Nephron progenitor cell (in vitro differentiated cells): ENCODE measurements around the gene WDPCP.

Experiments
- DNase-seq: peaks from one replicate; pipeline ENCODE4 v3.0.0; 2021
- H3K27ac Mint-ChIP-seq: 2 replicates; pipeline ENCODE4 v1.8.0; 2021; ENCODE audit warnings: mild to moderate bottlenecking, moderate library complexity, mixed read lengths
- H3K27me3 Mint-ChIP-seq: 2 replicates; pipeline ENCODE4 v1.8.0; 2021; ENCODE audit warnings: mild to moderate bottlenecking, low read depth, mixed read lengths; ENCODE audit not compliant: poor library complexity
- H3K36me3 Mint-ChIP-seq: 2 replicates; pipeline ENCODE4 v1.8.0; 2021; ENCODE audit warnings: low read depth, mixed read lengths
- H3K4me1 Mint-ChIP-seq: 2 replicates; pipeline ENCODE4 v1.8.0; 2021; ENCODE audit warnings: mixed read lengths
- H3K4me3 Mint-ChIP-seq: 2 replicates; pipeline ENCODE4 v1.8.0; 2021; ENCODE audit warnings: mild to moderate bottlenecking, moderate library complexity, mixed read lengths
- H3K9me3 Mint-ChIP-seq: 2 replicates; pipeline ENCODE4 v1.8.0; 2021; ENCODE audit warnings: mild to moderate bottlenecking, moderate library complexity, mixed read lengths
- CTCF ChIP-seq: fragments of 200-600 bp; sonication (generic); IDR thresholded peaks from 2 replicates; pipeline ENCODE4 v1.5.0; 2021; ENCODE audit warnings: antibody characterized with exemption

Gene WDPCP

DNA sequence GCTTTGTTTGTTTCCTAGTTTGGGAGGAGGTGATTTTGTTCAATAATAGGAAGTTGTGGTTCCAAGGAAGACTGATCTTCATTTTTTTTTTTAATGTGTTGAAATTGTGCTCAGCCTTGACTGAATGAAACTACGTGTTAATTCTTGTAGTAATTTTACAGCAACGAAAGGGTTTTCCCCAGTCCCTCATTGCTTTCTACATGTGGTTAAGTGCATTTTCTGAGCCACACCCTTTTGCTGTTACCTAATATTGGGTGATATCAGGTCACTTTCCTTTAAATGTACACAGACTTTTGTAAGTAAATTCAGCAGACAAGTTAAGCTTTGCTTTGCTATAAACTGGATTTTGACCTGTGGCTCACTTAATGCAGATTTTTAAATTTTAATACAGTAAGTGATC lies 464.1 kb downstream of the WDPCP start:
- Mint-ChIP-seq H3K4me3 (no peak overlapping the region), H3K36me3 (no peaks in the 10 kb centered on the region), H3K9me3 (no peaks in the 10 kb centered on the region), H3K4me1 (no peaks in the 10 kb centered on the region), H3K27me3 (peaks cover 7% of the 10 kb centered on the region), H3K27ac (no peak overlapping the region)
- DNase-seq = no peak
- no peak for TF ChIP-seq CTCF

- no peak overlapping the region for H3K27ac Mint-ChIP-seq
Measured at GRCh38 chr2:63122921-63123320, 465.4 kb downstream of the WDPCP start.

GRCh38 chr2:63121055-63121834 lies 467.0 kb downstream of the WDPCP start:
- Mint-ChIP-seq H3K9me3 (no peaks in the 10 kb centered on the region), H3K4me3 (no peak overlapping the region), H3K36me3 (no peaks in the 10 kb centered on the region), H3K27ac (no peak overlapping the region), H3K4me1 (no peaks in the 10 kb centered on the region), H3K27me3 (peaks cover 3% of the 10 kb centered on the region)
- TF ChIP-seq CTCF = no peak
- DNase-seq = no peak

More at GRCh38 chr2:63122921-63123320, 465.4 kb downstream of the WDPCP start:
- Mint-ChIP-seq H3K9me3 (no peaks in the 10 kb centered on the region), H3K4me3 (no peak overlapping the region), H3K27me3 (peaks cover 3% of the 10 kb centered on the region), H3K4me1 (no peaks in the 10 kb centered on the region), H3K36me3 (no peaks in the 10 kb centered on the region)
- TF ChIP-seq CTCF = no peak
- no peak for DNase-seq

- Mint-ChIP-seq H3K27ac (no peak overlapping the region), H3K4me1 (no peaks in the 10 kb centered on the region), H3K9me3 (peaks cover 4% of the 10 kb centered on the region), H3K27me3 (no peaks in the 10 kb centered on the region), H3K36me3 (no peaks in the 10 kb centered on the region), H3K4me3 (no peak overlapping the region)
- no peak for DNase-seq
- TF ChIP-seq CTCF = no peak
Measured at GRCh38 chr2:63118821-63119220, 469.5 kb downstream of the WDPCP start.

- H3K36me3 Mint-ChIP-seq = no peaks in the 10 kb centered on the region
- no peak overlapping the region for H3K27ac Mint-ChIP-seq
- no peaks in the 10 kb centered on the region for H3K4me1 Mint-ChIP-seq
- TF ChIP-seq CTCF = no peak
- H3K9me3 Mint-ChIP-seq = peaks cover 47% of the 10 kb centered on the region
- H3K27me3 Mint-ChIP-seq = peaks cover 2% of the 10 kb centered on the region
- no peak overlapping the region for H3K4me3 Mint-ChIP-seq
- DNase-seq = no peak
Measured at GRCh38 chr2:63104482-63104881, 483.8 kb downstream of the WDPCP start.

GRCh38 chr2:63101954-63102353 lies 486.3 kb downstream of the WDPCP start:
- no peak overlapping the region for H3K4me3 Mint-ChIP-seq
- no peak for DNase-seq
- TF ChIP-seq CTCF = no peak
- no peaks in the 10 kb centered on the region for H3K36me3 Mint-ChIP-seq
- no peaks in the 10 kb centered on the region for H3K4me1 Mint-ChIP-seq
- no peak overlapping the region for H3K27ac Mint-ChIP-seq
- peaks cover 47% of the 10 kb centered on the region for H3K9me3 Mint-ChIP-seq
- H3K27me3 Mint-ChIP-seq = no peaks in the 10 kb centered on the region
